HTR-8/SVneo (cell line): ENCODE data around the gene RHOB.
"Not testable (repeated sequence)": the region's sequence is repeated elsewhere in the genome, so short reads cannot be mapped to it uniquely, and the experiment has no call there.

Experiments used
- DNase-seq: peaks from one replicate; pipeline ENCODE4 v3.0.0; 2011; ENCODE audit warnings: low spot score, mixed read lengths; ENCODE audit not compliant: insufficient read length
- FAIRE-seq: peaks from 2 replicates; lab custom pipeline; 2011; peaks lifted over from hg19 to GRCh38; lab: Jason Lieb, UNC

The RHOB gene

GRCh38 chr2:20487392-20488174 lies 40.7 kb downstream of the RHOB start:
- no peak for DNase-seq
- no peak for FAIRE-seq

GRCh38 chr2:20488201-20488641 lies 41.3 kb downstream of the RHOB start:
- FAIRE-seq, result no peak

GRCh38 chr2:20488782-20489181 lies 41.9 kb downstream of the RHOB start:
- FAIRE-seq (no peak), DNase-seq (no peak)

More at GRCh38 chr2:20488201-20488641, 41.3 kb downstream of the RHOB start:
- DNase-seq, result no peak

- DNase-seq (no peak), FAIRE-seq (peak; percentile 68)
Observed at GRCh38 chr2:20490300-20491181, 43.7 kb downstream of the RHOB start.

GRCh38 chr2:20491739-20492531 lies 45.1 kb downstream of the RHOB start:
- FAIRE-seq (peak; percentile 72), DNase-seq (peak; percentile 54)

- not testable (repeated sequence) for DNase-seq, FAIRE-seq
Observed at GRCh38 chr2:20493095-20493494, 46.2 kb downstream of the RHOB start.

GRCh38 chr2:20494241-20494640 lies 47.4 kb downstream of the RHOB start:
- no peak for FAIRE-seq
- no peak for DNase-seq

GRCh38 chr2:20496076-20496872 lies 49.4 kb downstream of the RHOB start:
- peak; percentile 66 for DNase-seq
- FAIRE-seq, result peak; percentile 26

GRCh38 chr2:20496942-20497341 lies 50.1 kb downstream of the RHOB start:
- FAIRE-seq (no peak), DNase-seq (no peak)
